ENCODE results near the gene RTRAF.

RTRAF gene

GRCh38 chr14:52051871-52052270, 62.5 kb downstream of the RTRAF start:
- peak; percentile 94 for DNase-seq

- DNase-seq, result peak; percentile 96
These were observed 63.1 kb downstream of the RTRAF start for GRCh38 chr14:52052288-52052943.

- DNase-seq, result peak; percentile 74
These were observed 63.7 kb downstream of the RTRAF start for GRCh38 chr14:52053044-52053443.

GRCh38 chr14:52054678-52055077, 65.3 kb downstream of the RTRAF start:
- no peak for DNase-seq

- peak; percentile 53 for DNase-seq
These were observed 65.8 kb downstream of the RTRAF start for GRCh38 chr14:52055167-52055566.

- no peak for DNase-seq
These were observed 69.0 kb downstream of the RTRAF start for GRCh38 chr14:52058341-52058740.

GRCh38 chr14:52059649-52060048, 70.3 kb downstream of the RTRAF start:
- DNase-seq, result peak; percentile 44

GRCh38 chr14:52060080-52060479, 70.7 kb downstream of the RTRAF start:
- no peak for DNase-seq

Measured in fibroblast of skin of right quadriceps (primary cell).